ENCODE measurements around the gene SYNJ1.

The SYNJ1 gene

GRCh38 chr21:32603131-32603530 is 124.7 kb downstream of the SYNJ1 start:
- Histone ChIP-seq H3K4me3 (no peak overlapping the region), H3K9ac (ENCODE audit: insufficient read length) (no peak overlapping the region), H3K36me3 (ENCODE audit: insufficient read depth, low read length) (peaks cover 54% of the 10 kb centered on the region), H3K27ac (no peak overlapping the region), H3K9me3 (ENCODE audit: low read depth, low read length) (no peaks in the 10 kb centered on the region)
- DNase-seq (ENCODE audit: low read depth, low spot score): no peak
- TF ChIP-seq FOXP2 (optimal IDR thresholded peaks at IDR 0.05; ENCODE audit: control extremely low read depth, extremely low read length, insufficient read depth): no peak
- no peak for TF ChIP-seq POLR2AphosphoS5 (IDR thresholded peaks at IDR 0.05; ENCODE audit: borderline replicate concordance, low read depth, low read length)
- no peak for TF ChIP-seq EZH2 (IDR thresholded peaks at IDR 0.05)

GRCh38 chr21:32602099-32602498 is 125.7 kb downstream of the SYNJ1 start:
- no peak overlapping the region for H3K27ac ChIP-seq
- TF ChIP-seq FOXP2 (optimal IDR thresholded peaks at IDR 0.05; ENCODE audit: control extremely low read depth, extremely low read length, insufficient read depth) (no peak), EZH2 (IDR thresholded peaks at IDR 0.05) (no peak)
- no peaks in the 10 kb centered on the region for H3K9me3 ChIP-seq (ENCODE audit: low read depth, low read length)
- no peak overlapping the region for H3K4me3 ChIP-seq
- no peak overlapping the region for H3K9ac ChIP-seq (ENCODE audit: insufficient read length)
- DNase-seq (ENCODE audit: low read depth, low spot score): no peak
- H3K36me3 ChIP-seq (ENCODE audit: insufficient read depth, low read length): peaks cover 49% of the 10 kb centered on the region

GRCh38 chr21:32599526-32599925 is 128.3 kb downstream of the SYNJ1 start:
- Histone ChIP-seq H3K9me3 (ENCODE audit: low read depth, low read length) (no peaks in the 10 kb centered on the region), H3K4me3 (no peak overlapping the region), H3K36me3 (ENCODE audit: insufficient read depth, low read length) (peaks cover 30% of the 10 kb centered on the region), H3K27ac (no peak overlapping the region), H3K9ac (ENCODE audit: insufficient read length) (no peak overlapping the region)
- TF ChIP-seq FOXP2 (optimal IDR thresholded peaks at IDR 0.05; ENCODE audit: control extremely low read depth, extremely low read length, insufficient read depth) (no peak), EZH2 (IDR thresholded peaks at IDR 0.05) (no peak), POLR2AphosphoS5 (IDR thresholded peaks at IDR 0.05; ENCODE audit: borderline replicate concordance, low read depth, low read length) (no peak)
- no peak for DNase-seq (ENCODE audit: low read depth, low spot score)

- DNase-seq (ENCODE audit: low read depth, low spot score): no peak
- TF ChIP-seq POLR2AphosphoS5 (IDR thresholded peaks at IDR 0.05; ENCODE audit: borderline replicate concordance, low read depth, low read length) (no peak), FOXP2 (optimal IDR thresholded peaks at IDR 0.05; ENCODE audit: control extremely low read depth, extremely low read length, insufficient read depth) (no peak), EZH2 (IDR thresholded peaks at IDR 0.05) (no peak)
- Histone ChIP-seq H3K36me3 (ENCODE audit: insufficient read depth, low read length) (peaks cover 27% of the 10 kb centered on the region), H3K9me3 (ENCODE audit: low read depth, low read length) (no peaks in the 10 kb centered on the region), H3K4me3 (no peak overlapping the region), H3K9ac (ENCODE audit: insufficient read length) (no peak overlapping the region), H3K27ac (no peak overlapping the region)
Observed at GRCh38 chr21:32599091-32599490, 128.7 kb downstream of the SYNJ1 start.

- TF ChIP-seq FOXP2 (optimal IDR thresholded peaks at IDR 0.05; ENCODE audit: control extremely low read depth, extremely low read length, insufficient read depth) (no peak), POLR2AphosphoS5 (IDR thresholded peaks at IDR 0.05; ENCODE audit: borderline replicate concordance, low read depth, low read length) (no peak), EZH2 (IDR thresholded peaks at IDR 0.05) (no peak)
- no peak overlapping the region for H3K9ac ChIP-seq (ENCODE audit: insufficient read length)
- no peak overlapping the region for H3K4me3 ChIP-seq
- H3K36me3 ChIP-seq (ENCODE audit: insufficient read depth, low read length): peaks cover 11% of the 10 kb centered on the region; the same call in 1 of the 2 replicates
- no peak overlapping the region for H3K27ac ChIP-seq
- no peak for DNase-seq (ENCODE audit: low read depth, low spot score)
- H3K9me3 ChIP-seq (ENCODE audit: low read depth, low read length): no peaks in the 10 kb centered on the region
Observed at GRCh38 chr21:32597205-32597604, 130.6 kb downstream of the SYNJ1 start.

- H3K9ac ChIP-seq (ENCODE audit: insufficient read length): no peak overlapping the region
- H3K36me3 ChIP-seq (ENCODE audit: insufficient read depth, low read length): peaks cover 11% of the 10 kb centered on the region; the same call in 1 of the 2 replicates
- DNase-seq (ENCODE audit: low read depth, low spot score): no peak
- TF ChIP-seq POLR2AphosphoS5 (IDR thresholded peaks at IDR 0.05; ENCODE audit: borderline replicate concordance, low read depth, low read length): no peak
- no peak for TF ChIP-seq FOXP2 (optimal IDR thresholded peaks at IDR 0.05; ENCODE audit: control extremely low read depth, extremely low read length, insufficient read depth)
- no peak for TF ChIP-seq EZH2 (IDR thresholded peaks at IDR 0.05)
- no peak overlapping the region for H3K27ac ChIP-seq
- H3K9me3 ChIP-seq (ENCODE audit: low read depth, low read length): no peaks in the 10 kb centered on the region
- no peak overlapping the region for H3K4me3 ChIP-seq
Observed at GRCh38 chr21:32595431-32595830, 132.4 kb downstream of the SYNJ1 start.

GRCh38 chr21:32593690-32594089 is 134.1 kb downstream of the SYNJ1 start:
- no peak for DNase-seq (ENCODE audit: low read depth, low spot score)
- H3K9me3 ChIP-seq (ENCODE audit: low read depth, low read length): no peaks in the 10 kb centered on the region
- no peak overlapping the region for H3K9ac ChIP-seq (ENCODE audit: insufficient read length)
- no peak overlapping the region for H3K27ac ChIP-seq
- no peak for TF ChIP-seq FOXP2 (optimal IDR thresholded peaks at IDR 0.05; ENCODE audit: control extremely low read depth, extremely low read length, insufficient read depth)
- no peak for TF ChIP-seq EZH2 (IDR thresholded peaks at IDR 0.05)
- no peak for TF ChIP-seq POLR2AphosphoS5 (IDR thresholded peaks at IDR 0.05; ENCODE audit: borderline replicate concordance, low read depth, low read length)
- H3K36me3 ChIP-seq (ENCODE audit: insufficient read depth, low read length): no peaks in the 10 kb centered on the region
- H3K4me3 ChIP-seq: no peak overlapping the region

GRCh38 chr21:32592929-32593502 is 134.8 kb downstream of the SYNJ1 start:
- H3K4me3 ChIP-seq: no peak overlapping the region
- no peak for DNase-seq (ENCODE audit: low read depth, low spot score)
- H3K36me3 ChIP-seq (ENCODE audit: insufficient read depth, low read length): no peaks in the 10 kb centered on the region
- no peak overlapping the region for H3K9ac ChIP-seq (ENCODE audit: insufficient read length)
- no peaks in the 10 kb centered on the region for H3K9me3 ChIP-seq (ENCODE audit: low read depth, low read length)
- TF ChIP-seq FOXP2 (optimal IDR thresholded peaks at IDR 0.05; ENCODE audit: control extremely low read depth, extremely low read length, insufficient read depth): no peak
- no peak for TF ChIP-seq EZH2 (IDR thresholded peaks at IDR 0.05)
- TF ChIP-seq POLR2AphosphoS5 (IDR thresholded peaks at IDR 0.05; ENCODE audit: borderline replicate concordance, low read depth, low read length): no peak
- H3K27ac ChIP-seq: no peak overlapping the region

GRCh38 chr21:32590130-32590529 is 137.7 kb downstream of the SYNJ1 start:
- DNase-seq (ENCODE audit: low read depth, low spot score): no peak
- Histone ChIP-seq H3K27ac (no peak overlapping the region), H3K4me3 (no peak overlapping the region), H3K9me3 (ENCODE audit: low read depth, low read length) (no peaks in the 10 kb centered on the region), H3K36me3 (ENCODE audit: insufficient read depth, low read length) (no peaks in the 10 kb centered on the region), H3K9ac (ENCODE audit: insufficient read length) (no peak overlapping the region)
- no peak for TF ChIP-seq POLR2AphosphoS5 (IDR thresholded peaks at IDR 0.05; ENCODE audit: borderline replicate concordance, low read depth, low read length)
- TF ChIP-seq EZH2 (IDR thresholded peaks at IDR 0.05): no peak
- no peak for TF ChIP-seq FOXP2 (optimal IDR thresholded peaks at IDR 0.05; ENCODE audit: control extremely low read depth, extremely low read length, insufficient read depth)

Measured in SK-N-MC (cell line).